ENCODE results near the gene RPAIN. TPM values are rescaled to one million over a fixed set of nuclear protein-coding genes. Genes with fewer than 3 reads are reported as not detected.
A peak's percentile ranks its signal among the peaks of the same experiment; 100 is the strongest.

RPAIN gene
- total and polyA plus RNA-seq, 2 of the 13 experiments (the other 11 are each of a cell fraction or from before 2014, with no cell fraction given): 42.1 to 58.5 TPM

DNA sequence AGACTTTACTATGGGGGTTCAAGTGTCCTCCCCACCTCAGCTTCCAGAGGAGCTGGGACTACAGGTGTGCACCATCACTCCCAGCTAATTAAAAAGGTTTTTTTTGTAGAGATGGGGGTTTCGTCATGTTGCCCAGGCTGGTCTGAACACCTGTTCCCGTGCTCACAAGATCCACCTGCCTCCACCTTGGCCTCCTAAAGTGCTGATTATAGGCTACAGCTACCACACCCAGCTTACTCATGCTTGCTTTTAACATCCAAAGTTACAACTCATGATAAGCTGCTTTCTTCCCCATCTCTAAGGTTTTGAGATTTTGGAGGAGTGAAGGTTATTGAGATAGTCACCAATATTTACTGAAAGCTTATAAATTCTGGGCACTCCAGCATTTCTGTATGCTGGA is 3.1 kb upstream of the RPAIN start:
- peaks cover 13 to 49% of the 10 kb centered on the region in 2 experiments for H3K36me3 ChIP-seq (replicated peaks in 1 of 2; ENCODE audit: control insufficient read depth in 1 of 2, insufficient read depth in 2 of 2, low read length in 2 of 2)
- in situ Hi-C loops (cut with HindIII; ENCODE audit: extremely low pct_ligation_motif_present, low pct_unique_long_range_greater_than_20kb): no loop called here
- no peaks in the 10 kb centered on the region for H3K9me3 ChIP-seq (ENCODE audit: low read length)
- peak overlapping the region; percentile 51 for H3K4me2 ChIP-seq (ENCODE audit: low read depth, low read length)
- no peak for FAIRE-seq
- WGBS (ENCODE audit: low lambda C conversion rate): 84% methylated on average over 2 of the region's 2 CpGs
- TF ChIP-seq SETDB1 (CRISPR knock-in tag; IDR thresholded peaks at IDR 0.05; ENCODE audit: borderline replicate concordance): no peak
- TF ChIP-seq, protein P1, sequence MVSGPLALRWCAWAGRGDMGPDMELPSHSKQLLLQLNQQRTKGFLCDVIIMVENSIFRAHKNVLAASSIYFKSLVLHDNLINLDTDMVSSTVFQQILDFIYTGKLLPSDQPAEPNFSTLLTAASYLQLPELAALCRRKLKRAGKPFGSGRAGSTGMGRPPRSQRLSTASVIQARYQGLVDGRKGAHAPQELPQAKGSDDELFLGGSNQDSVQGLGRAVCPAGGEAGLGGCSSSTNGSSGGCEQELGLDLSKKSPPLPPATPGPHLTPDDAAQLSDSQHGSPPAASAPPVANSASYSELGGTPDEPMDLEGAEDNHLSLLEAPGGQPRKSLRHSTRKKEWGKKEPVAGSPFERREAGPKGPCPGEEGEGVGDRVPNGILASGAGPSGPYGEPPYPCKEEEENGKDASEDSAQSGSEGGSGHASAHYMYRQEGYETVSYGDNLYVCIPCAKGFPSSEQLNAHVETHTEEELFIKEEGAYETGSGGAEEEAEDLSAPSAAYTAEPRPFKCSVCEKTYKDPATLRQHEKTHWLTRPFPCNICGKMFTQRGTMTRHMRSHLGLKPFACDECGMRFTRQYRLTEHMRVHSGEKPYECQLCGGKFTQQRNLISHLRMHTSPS (CRISPR knock-in tag; IDR thresholded peaks at IDR 0.05; ENCODE audit: low read depth): no peak
- TF ChIP-seq, protein P2, sequence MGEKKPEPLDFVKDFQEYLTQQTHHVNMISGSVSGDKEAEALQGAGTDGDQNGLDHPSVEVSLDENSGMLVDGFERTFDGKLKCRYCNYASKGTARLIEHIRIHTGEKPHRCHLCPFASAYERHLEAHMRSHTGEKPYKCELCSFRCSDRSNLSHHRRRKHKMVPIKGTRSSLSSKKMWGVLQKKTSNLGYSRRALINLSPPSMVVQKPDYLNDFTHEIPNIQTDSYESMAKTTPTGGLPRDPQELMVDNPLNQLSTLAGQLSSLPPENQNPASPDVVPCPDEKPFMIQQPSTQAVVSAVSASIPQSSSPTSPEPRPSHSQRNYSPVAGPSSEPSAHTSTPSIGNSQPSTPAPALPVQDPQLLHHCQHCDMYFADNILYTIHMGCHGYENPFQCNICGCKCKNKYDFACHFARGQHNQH (CRISPR knock-in tag; IDR thresholded peaks at IDR 0.05): no peak
- H4K20me1 ChIP-seq (ENCODE audit: insufficient read depth, low read length): no peaks in the 10 kb centered on the region; the same call in 1 of the 2 replicates
- no peak overlapping the region for H3K27ac ChIP-seq (ENCODE audit: extremely low read length, insufficient read depth, low read length)
- H3K4me3 ChIP-seq (replicated peaks in 1 of 3; ENCODE audit: insufficient read depth in 1 of 3, low read depth in 2 of 3, low read length in 3 of 3): no peak overlapping the region
- no peaks in the 10 kb centered on the region; a peak in 1 of 5 replicates for H3K27me3 ChIP-seq (ENCODE audit: control insufficient read depth in 1 of 2, insufficient read depth in 2 of 2, low read length in 2 of 2)
- CTCF ChIA-PET (ENCODE audit: low intra/inter-chr PET ratio, low total read pairs): no interaction called here
- no TSS peak for BruUV-seq (replicated peaks)
- H3K79me2 ChIP-seq (ENCODE audit: insufficient read depth, low read length): peaks cover 64% of the 10 kb centered on the region
- POLR2A ChIA-PET: no interaction called here
- ATAC-seq: no peak
- intact Hi-C loops (cut with micrococcal nuclease; ENCODE audit: unreplicated experiment): no loop called here
- H3K9ac ChIP-seq (ENCODE audit: insufficient read depth, low read depth, low read length): 0 out of 2 replicates have a peak overlapping the region, but pooled peaks have one; percentile 14
- H3K4me1 ChIP-seq (ENCODE audit: insufficient read depth, low read length): peaks cover 52% of the 10 kb centered on the region
- no peak for DNase-seq (ENCODE audit: low spot score)
- no peak overlapping the region for H2AFZ ChIP-seq (ENCODE audit: low read length)

DNA sequence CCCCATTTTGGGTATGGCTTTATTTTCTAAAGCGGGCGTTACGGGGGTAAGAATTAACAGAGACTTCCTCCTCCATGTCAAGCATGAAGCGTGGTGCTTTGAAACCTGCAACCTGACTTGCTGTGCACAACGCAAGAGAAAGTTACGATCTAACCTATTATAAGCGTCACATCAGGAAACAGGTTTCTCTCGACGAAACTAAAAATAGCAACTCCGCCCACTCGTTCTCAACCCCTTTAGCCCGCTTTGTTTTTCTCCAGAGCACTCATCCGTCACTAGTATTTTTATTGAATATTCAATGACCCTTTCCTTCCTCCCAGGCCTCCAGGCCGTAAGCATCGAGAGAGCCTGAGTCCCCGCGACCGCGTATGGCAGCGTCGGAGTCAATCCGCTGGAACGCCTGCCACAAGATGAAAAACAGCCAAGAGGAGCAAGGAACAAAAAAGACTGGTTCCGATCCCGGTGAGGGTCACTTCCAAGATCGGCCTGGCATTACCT is 1.1 kb upstream of the RPAIN start:
- Histone ChIP-seq H3K4me3 (replicated peaks in 1 of 3; ENCODE audit: insufficient read depth in 1 of 3, low read depth in 2 of 3, low read length in 3 of 3) (peak overlapping the region; percentile 87 to 99 (median 91)), H4K20me1 (ENCODE audit: insufficient read depth, low read length) (no peaks in the 10 kb centered on the region; the same call in 1 of the 2 replicates), H2AFZ (ENCODE audit: low read length) (no peak overlapping the region), H3K79me2 (ENCODE audit: insufficient read depth, low read length) (peaks cover 66% of the 10 kb centered on the region), H3K9me3 (ENCODE audit: low read length) (no peaks in the 10 kb centered on the region), H3K27ac (ENCODE audit: extremely low read length, insufficient read depth, low read length) (peak overlapping the region; percentile 85), H3K27me3 (ENCODE audit: control insufficient read depth in 1 of 2, insufficient read depth in 2 of 2, low read length in 2 of 2) (no peaks in the 10 kb centered on the region; a peak in 1 of 5 replicates), H3K4me1 (ENCODE audit: insufficient read depth, low read length) (peaks cover 55% of the 10 kb centered on the region), H3K4me2 (ENCODE audit: low read depth, low read length) (peak overlapping the region; percentile 64), H3K36me3 (replicated peaks in 1 of 2; ENCODE audit: control insufficient read depth in 1 of 2, insufficient read depth in 2 of 2, low read length in 2 of 2) (peaks cover 11 to 41% of the 10 kb centered on the region in 2 experiments), H3K9ac (ENCODE audit: insufficient read depth, low read depth, low read length) (peak overlapping the region; percentile 92)
- no peak for FAIRE-seq
- POLR2A ChIA-PET: interaction anchor here (0.8 to 2.0 kb wide), 11 partner anchors 13 to 137 kb away, joined by 3 to 47 read pairs (median 7); partner anchors contain the start of genes C1QBP, DERL2, MIS12 and RABEP1
- DNase-seq (ENCODE audit: low spot score): peak; percentile 17
- CTCF ChIA-PET (ENCODE audit: low intra/inter-chr PET ratio, low total read pairs): no interaction called here
- in situ Hi-C loops (cut with HindIII; ENCODE audit: extremely low pct_ligation_motif_present, low pct_unique_long_range_greater_than_20kb) (no loop called here), intact Hi-C loops (cut with micrococcal nuclease; ENCODE audit: unreplicated experiment) (loop anchor here (1.0 kb wide), 1 partner anchor 170 kb away; no protein-coding TSS in a partner anchor)
- under 1% methylated on average over 24 of the region's 26 CpGs for WGBS (ENCODE audit: low lambda C conversion rate)
- TSS peak; percentile 82 for BruUV-seq (replicated peaks)
- peak; percentile 24 for ATAC-seq
- TF ChIP-seq, protein P3, sequence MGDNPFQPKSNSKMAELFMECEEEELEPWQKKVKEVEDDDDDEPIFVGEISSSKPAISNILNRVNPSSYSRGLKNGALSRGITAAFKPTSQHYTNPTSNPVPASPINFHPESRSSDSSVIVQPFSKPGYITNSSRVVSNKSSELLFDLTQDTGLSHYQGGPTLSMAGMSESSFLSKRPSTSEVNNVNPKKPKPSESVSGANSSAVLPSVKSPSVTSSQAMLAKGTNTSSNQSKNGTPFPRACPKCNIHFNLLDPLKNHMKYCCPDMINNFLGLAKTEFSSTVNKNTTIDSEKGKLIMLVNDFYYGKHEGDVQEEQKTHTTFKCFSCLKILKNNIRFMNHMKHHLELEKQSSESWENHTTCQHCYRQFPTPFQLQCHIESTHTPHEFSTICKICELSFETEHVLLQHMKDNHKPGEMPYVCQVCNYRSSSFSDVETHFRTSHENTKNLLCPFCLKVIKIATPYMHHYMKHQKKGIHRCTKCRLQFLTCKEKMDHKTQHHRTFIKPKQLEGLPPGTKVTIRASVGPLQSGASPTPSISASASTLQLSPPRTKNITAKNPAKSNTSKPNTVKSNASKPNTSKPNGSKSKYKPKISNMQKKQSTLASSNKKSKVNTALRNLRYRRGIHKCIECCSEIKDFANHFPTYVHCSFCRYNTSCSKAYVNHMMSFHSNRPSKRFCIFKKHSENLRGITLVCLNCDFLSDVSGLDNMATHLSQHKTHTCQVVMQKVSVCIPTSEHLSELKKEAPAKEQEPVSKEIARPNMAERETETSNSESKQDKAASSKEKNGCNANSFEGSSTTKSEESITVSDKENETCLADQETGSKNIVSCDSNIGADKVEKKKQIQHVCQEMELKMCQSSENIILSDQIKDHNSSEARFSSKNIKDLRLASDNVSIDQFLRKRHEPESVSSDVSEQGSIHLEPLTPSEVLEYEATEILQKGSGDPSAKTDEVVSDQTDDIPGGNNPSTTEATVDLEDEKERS (CRISPR knock-in tag; IDR thresholded peaks at IDR 0.05): 0 out of 2 replicates have a peak, but pooled peaks have one; percentile 15
- TF ChIP-seq, protein P4, sequence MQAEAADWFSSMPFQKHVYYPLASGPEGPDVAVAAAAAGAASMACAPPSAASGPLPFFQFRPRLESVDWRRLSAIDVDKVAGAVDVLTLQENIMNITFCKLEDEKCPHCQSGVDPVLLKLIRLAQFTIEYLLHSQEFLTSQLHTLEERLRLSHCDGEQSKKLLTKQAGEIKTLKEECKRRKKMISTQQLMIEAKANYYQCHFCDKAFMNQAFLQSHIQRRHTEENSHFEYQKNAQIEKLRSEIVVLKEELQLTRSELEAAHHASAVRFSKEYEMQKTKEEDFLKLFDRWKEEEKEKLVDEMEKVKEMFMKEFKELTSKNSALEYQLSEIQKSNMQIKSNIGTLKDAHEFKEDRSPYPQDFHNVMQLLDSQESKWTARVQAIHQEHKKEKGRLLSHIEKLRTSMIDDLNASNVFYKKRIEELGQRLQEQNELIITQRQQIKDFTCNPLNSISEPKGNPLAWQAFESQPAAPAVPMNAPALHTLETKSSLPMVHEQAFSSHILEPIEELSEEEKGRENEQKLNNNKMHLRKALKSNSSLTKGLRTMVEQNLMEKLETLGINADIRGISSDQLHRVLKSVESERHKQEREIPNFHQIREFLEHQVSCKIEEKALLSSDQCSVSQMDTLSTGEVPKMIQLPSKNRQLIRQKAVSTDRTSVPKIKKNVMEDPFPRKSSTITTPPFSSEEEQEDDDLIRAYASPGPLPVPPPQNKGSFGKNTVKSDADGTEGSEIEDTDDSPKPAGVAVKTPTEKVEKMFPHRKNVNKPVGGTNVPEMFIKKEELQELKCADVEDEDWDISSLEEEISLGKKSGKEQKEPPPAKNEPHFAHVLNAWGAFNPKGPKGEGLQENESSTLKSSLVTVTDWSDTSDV (CRISPR knock-in tag; IDR thresholded peaks at IDR 0.05): 0 out of 2 replicates have a peak, but pooled peaks have one; percentile 20
- TF ChIP-seq AGO2 (optimal IDR thresholded peaks at IDR 0.05; ENCODE audit: low read depth, low read length) (no peak), ZNF549 (CRISPR knock-in tag; IDR thresholded peaks at IDR 0.05) (no peak)
